ENCODE measurements around the gene KIF16B.
"Not testable (repeated sequence)": the region's sequence is repeated elsewhere in the genome, so short reads cannot be mapped to it uniquely, and the experiment has no call there.

The KIF16B gene

DNA sequence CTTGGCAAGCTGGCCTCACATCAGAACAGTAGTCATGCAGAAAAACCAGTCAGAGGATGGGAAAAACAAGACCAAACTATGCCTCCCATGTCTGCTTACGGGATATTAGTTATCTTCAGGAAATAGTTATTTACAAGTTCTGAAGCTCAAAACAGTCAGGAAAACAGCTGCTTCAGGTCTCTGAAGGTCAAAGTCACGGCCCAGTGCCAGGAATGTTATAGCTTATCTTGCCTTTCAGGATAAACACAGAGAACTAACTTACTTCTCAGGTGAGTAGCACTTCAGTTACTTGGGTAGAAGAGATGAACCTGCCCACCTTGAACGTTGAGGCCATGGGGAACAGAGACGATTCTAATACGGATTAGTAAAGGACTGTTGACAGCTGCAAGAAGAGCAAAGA, 310.7 kb downstream of the KIF16B start:
- DNase-seq (ENCODE audit: low read depth, low spot score): no peak
- H3K4me3 ChIP-seq (ENCODE audit: low read length): no peak overlapping the region

DNA sequence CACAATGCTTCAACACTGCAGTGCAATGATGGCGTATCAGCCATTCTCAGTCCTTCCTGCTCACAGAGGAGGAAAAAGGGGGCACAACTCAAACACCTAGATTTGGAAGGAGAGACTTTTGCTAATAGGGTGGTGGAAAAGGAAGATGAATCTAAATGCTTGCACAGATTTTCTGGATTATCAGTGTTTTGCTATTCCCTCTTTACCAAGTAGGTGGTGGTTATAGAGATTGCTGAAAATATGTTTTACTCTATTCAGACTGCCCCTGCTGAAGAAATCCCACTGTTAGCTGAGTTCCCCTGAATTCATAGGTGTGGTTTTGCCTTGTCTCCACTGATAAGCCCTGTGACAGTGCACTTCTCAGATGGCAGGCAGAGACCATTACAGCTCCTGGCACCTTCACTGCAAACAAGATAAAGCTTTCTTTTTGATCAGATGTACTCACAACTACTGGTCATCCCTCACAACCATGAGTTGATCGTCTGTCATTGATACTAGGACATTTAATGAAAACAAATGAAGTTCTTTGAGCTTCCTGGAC, 311.4 kb downstream of the KIF16B start:
- DNase-seq (ENCODE audit: low read depth, low spot score): no peak
- no peak overlapping the region for H3K4me3 ChIP-seq (ENCODE audit: low read length)

DNA sequence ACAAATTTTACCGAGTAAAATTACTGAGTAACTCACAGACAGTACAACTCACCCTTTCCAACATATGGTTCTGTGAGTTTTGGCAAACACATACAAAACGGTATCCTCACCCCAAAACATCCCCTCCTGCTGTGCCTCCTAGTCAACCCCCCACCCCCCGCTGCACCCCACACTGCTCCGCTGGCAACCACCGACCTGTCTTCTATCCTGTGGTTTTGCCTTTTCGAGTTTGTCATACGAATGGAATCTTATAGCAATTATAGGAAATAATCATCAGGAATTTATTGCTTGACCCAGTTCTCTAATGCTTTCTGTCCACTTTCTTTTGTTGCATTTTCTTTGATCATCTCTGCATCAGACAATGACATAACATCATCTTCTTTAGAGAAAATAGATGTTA, 312.3 kb downstream of the KIF16B start:
- no peak overlapping the region for H3K4me3 ChIP-seq (ENCODE audit: low read length)

DNA sequence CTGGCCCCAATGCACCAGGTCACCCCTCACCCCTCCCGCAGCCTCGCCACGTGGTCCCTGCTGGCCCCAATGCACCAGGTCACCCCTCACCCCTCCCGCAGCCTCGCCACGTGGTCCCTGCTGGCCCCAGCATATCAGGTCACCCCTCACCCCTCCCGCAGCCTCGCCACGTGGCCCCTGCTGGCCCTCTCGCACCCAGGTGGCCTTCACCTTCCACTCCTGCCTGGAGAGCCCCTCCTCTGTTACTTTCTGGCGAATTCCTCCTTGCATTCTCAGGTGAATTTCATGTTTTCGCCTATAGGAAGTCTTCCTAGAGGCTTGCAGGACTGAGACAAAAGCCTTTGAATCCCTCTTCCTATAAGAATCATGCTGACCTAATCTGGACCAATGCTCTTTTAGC, 313.1 kb downstream of the KIF16B start:
- DNase-seq (ENCODE audit: low read depth, low spot score); H3K4me3 ChIP-seq (ENCODE audit: low read length): not testable (repeated sequence)

More for the DNA sequence above, 312.3 kb downstream of the KIF16B start:
- DNase-seq (ENCODE audit: low read depth, low spot score): no peak

DNA sequence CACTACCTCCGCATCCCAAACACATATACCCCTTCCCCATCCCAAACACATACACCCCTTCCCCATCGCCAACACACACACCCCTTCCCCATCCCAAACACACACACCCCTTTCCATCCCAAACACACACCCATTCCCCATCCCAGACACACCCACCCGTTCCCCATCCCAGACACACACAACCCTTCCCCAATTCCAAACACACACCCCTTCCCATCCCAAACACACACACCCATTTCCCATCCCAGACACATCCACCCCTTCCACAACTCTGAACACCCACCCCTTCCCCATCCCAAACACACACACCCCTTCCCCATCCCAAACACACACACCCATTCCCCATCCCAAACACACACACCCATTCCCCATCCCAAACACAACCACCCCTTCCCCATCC, 314.5 kb downstream of the KIF16B start:
- DNase-seq (ENCODE audit: low read depth, low spot score): no peak
- no peak overlapping the region for H3K4me3 ChIP-seq (ENCODE audit: low read length)

DNA sequence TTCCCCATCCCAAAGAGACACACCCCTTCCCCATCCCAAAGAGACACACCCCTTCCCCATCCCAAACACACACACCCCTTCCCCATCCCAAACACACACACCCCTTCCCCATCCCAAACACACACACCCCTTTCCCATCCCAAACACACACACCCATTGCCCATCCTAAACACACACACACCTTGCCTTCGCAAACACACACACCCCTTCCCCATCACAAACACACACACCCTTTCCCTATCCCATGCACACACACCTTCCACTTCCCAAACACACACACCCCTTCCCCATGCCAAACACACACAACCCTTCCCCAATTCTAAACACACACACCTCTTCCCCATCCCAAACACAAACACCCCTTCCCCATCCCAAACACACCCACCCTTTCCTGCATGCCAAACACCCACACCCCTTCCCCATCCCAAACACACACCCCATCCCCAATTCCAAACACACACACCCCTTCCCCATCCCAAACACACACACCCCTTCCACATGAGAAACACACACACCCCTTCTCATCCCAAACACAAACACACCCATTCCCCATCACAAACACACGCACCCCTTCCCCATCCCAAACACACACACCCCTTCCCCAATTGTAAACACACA, 315.3 kb downstream of the KIF16B start:
- no peak for DNase-seq (ENCODE audit: low read depth, low spot score)
- no peak overlapping the region for H3K4me3 ChIP-seq (ENCODE audit: low read length)

DNA sequence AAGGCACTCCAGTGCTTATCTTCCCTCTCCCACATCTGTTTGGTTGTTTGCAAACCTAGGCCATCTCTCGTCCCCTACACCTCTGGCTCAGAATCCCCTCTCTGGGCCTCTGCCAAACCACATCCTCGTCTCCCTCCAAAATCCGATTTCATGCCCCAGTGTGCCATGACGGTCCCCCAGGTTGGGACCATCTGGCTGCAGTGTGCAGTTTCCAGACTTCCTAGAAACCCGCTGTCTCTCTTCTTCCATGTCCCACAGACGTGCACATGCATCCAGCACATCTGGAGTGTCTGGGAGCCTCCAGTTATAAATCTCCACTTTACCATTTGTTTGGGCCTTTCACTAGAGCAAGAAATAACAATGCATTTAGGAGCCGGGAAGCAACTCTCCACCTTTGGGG, 316.2 kb downstream of the KIF16B start:
- DNase-seq (ENCODE audit: low read depth, low spot score): no peak

GRCh38 chr20:16246870-16247269, 326.4 kb downstream of the KIF16B start:
- no peak for DNase-seq (ENCODE audit: low read depth, low spot score)
- no peak overlapping the region for H3K4me3 ChIP-seq (ENCODE audit: low read length)

More for the DNA sequence above, 316.2 kb downstream of the KIF16B start:
- no peak overlapping the region for H3K4me3 ChIP-seq (ENCODE audit: low read length)

- H3K4me3 ChIP-seq (ENCODE audit: low read length): no peak overlapping the region
- DNase-seq (ENCODE audit: low read depth, low spot score): no peak
Measured at GRCh38 chr20:16246291-16246690, 327.0 kb downstream of the KIF16B start.

- DNase-seq (ENCODE audit: low read depth, low spot score): no peak
- no peak overlapping the region for H3K4me3 ChIP-seq (ENCODE audit: low read length)
Measured at GRCh38 chr20:16245879-16246278, 327.4 kb downstream of the KIF16B start.

- no peak overlapping the region for H3K4me3 ChIP-seq (ENCODE audit: low read length)
- no peak for DNase-seq (ENCODE audit: low read depth, low spot score)
Measured at GRCh38 chr20:16244892-16245291, 328.4 kb downstream of the KIF16B start.

DNA sequence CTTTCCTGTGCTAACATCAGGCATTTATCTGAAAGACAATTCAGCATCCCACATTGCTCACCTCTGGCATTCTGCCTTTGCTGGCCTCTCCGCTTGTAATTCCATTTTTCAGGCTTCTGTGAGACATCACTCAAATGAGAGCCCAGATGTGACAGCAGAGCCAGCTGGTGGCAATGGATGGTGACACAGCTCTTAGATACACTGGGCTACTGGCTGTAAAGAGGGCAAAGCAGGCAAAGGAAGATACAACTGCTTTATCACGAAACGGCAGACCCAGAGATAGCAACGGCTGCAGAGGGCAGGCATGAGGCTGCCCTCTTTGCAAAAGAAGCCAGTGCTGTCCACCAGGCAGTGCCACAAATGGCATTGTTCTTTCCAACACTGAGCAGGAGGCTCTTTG, 329.8 kb downstream of the KIF16B start:
- no peak overlapping the region for H3K4me3 ChIP-seq (ENCODE audit: low read length)
- DNase-seq (ENCODE audit: low read depth, low spot score): no peak

DNA sequence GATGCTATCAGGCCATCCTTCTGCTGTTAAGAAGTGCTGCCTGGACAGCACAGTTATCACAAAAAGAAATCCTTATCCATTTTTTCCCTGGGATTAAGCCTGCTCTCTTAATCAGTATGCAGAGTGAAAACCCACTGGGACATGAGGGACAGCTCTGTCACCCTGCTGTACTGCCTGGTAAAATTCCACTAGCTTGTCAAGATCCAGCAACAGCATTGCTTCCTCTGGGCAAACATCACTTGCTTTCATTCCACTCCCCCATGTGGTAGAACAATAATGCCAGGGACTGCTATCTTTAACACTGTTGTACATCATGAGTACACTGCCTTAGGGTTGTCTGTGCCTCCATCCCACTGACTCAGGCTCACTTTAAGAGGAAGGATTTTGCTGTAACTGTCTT, 331.3 kb downstream of the KIF16B start:
- DNase-seq (ENCODE audit: low read depth, low spot score): no peak
- H3K4me3 ChIP-seq (ENCODE audit: low read length): no peak overlapping the region

GRCh38 chr20:16240355-16240754, 332.9 kb downstream of the KIF16B start:
- DNase-seq (ENCODE audit: low read depth, low spot score): no peak
- no peak overlapping the region for H3K4me3 ChIP-seq (ENCODE audit: low read length)

- no peak for DNase-seq (ENCODE audit: low read depth, low spot score)
- no peak overlapping the region for H3K4me3 ChIP-seq (ENCODE audit: low read length)
Measured at GRCh38 chr20:16236589-16237241, 336.5 kb downstream of the KIF16B start.

DNA sequence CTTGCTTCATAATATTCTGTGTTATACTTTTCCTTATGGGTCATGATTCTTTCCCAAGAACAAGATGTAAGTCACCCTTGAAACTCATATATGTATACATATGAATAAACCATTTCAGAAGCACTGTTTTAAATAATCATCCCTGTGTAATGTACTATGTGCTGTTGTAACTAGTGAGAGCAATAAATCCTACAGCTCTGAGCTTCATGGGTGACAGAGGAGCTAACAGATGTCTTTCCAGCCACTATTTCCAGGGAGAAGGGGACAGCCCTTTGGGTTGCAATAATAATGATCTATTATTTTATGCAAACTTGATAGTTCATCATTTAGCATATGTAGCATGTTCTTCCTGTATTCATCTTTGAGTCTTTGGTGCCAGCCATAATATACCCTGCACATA, 342.8 kb downstream of the KIF16B start:
- no peak overlapping the region for H3K4me3 ChIP-seq (ENCODE audit: low read length)
- DNase-seq (ENCODE audit: low read depth, low spot score): no peak

- no peak for DNase-seq (ENCODE audit: low read depth, low spot score)
- H3K4me3 ChIP-seq (ENCODE audit: low read length): no peak overlapping the region
Measured at GRCh38 chr20:16229813-16230212, 343.4 kb downstream of the KIF16B start.

GRCh38 chr20:16228722-16229121, 344.5 kb downstream of the KIF16B start:
- no peak overlapping the region for H3K4me3 ChIP-seq (ENCODE audit: low read length)
- no peak for DNase-seq (ENCODE audit: low read depth, low spot score)

DNA sequence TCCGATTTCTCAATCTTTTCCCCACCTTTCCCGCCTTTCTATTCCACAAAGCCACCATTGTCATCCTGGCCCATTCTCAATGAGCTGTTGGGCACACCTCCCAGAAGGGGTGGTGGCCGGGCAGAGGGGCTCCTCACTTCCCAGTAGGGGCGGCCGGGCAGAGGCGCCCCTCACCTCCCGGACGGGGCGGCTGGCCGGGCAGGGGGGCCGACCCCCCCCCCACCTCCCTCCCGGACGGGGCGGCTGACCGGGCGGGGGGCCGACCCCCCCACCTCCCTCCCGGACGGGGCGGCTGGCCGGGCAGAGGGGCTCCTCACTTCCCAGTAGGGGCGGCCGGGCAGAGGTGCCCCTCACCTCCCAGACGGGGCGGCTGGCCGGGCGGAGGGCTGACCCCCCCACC, 346.3 kb downstream of the KIF16B start:
- not testable (repeated sequence) for DNase-seq (ENCODE audit: low read depth, low spot score)

DNA sequence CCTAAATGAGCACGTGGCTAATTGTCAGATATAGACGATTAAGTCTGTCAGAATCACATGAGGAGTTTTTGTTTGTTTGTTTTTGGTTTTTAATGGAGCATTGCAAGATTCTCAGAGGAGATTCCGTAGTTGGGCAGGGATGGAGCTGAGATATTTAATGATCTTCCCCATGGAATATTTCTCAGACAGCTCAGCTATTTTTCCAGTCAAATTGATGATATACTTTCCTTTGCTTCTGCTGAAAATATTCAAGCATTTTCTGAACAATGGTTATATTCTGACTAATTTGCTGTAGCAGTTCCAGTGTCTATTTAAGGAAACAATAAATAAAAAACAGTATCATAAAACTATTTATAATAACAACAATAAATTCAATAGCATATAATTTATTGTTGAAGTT, 348.4 kb downstream of the KIF16B start:
- DNase-seq (ENCODE audit: low read depth, low spot score): no peak
- H3K4me3 ChIP-seq (ENCODE audit: low read length): no peak overlapping the region

More for the DNA sequence above, 346.3 kb downstream of the KIF16B start:
- H3K4me3 ChIP-seq (ENCODE audit: low read length): not testable (repeated sequence)
